CD4-positive, alpha-beta T cell treated with Interleukin-10 for 1 hour (primary cell): ENCODE measurements around the gene MRPS7.
A peak's percentile ranks its signal among the peaks of the same experiment; 100 is the strongest.
"Not testable (repeated sequence)": the region's sequence is repeated elsewhere in the genome, so short reads cannot be mapped to it uniquely, and the experiment has no call there.

Experiments
- DNase-seq: peaks from one replicate; pipeline ENCODE4 v3.0.0-alpha.2; 2020

The MRPS7 gene

DNA sequence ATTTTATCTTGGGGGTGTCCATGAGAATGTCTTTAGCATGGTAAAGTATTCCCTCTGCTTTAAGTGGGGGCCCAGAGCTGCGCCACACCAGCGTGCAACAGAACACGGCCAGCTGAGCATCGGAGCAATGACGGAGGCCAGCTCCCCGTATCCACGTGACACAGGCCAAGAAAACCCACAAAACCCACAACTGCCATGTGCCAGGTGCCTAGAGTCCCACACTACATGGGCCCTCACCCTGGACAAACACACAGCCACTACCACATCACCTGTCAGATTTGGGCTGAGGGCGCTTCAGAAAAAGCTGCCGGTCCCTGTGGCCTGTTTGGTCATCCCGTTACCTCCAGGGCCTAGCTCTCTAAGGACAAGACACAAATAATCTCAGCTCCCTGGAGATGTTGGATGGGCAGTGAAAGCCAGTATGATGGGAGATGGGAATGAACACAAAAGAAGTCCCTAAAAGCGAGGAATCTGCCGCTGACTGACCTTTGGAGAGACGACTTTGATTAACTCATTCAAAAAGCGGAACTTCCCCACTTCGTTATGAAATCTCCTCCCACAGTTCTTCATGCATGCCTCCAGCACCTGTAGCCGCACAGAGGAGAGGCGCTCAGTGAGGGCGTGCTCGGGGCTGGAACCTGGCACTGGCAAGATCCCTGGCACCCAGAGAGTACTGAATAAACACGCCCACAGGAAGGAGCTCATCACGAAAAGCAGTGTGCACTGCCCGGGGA, 17.4 kb upstream of the MRPS7 start:
- peak; percentile 16 for DNase-seq

GRCh38 chr17:75245011-75245410, 16.7 kb upstream of the MRPS7 start:
- DNase-seq = no peak

- no peak for DNase-seq
These were observed 15.3 kb upstream of the MRPS7 start for GRCh38 chr17:75246404-75246803.

DNA sequence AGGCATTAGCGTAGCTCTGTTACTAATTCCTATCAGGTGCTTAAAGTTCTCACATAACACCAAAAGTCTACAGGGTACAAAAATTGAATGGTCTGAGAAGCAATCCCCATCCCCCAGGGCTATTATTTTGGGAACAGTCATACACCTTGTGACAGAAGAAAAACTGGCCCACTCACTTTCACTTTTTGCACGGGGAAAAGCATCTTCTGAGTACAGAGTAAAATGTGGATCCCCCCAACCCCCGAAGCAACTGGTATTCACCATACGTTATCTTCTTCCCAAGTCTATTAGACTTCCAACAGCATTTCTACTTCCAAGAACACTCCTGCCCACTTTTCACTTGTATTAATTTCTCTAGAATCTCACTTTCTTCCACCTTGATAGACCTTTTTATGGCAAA, 12.1 kb upstream of the MRPS7 start:
- DNase-seq = no peak

GRCh38 chr17:75250009-75250471, 11.6 kb upstream of the MRPS7 start:
- peak; percentile 58 for DNase-seq

DNA sequence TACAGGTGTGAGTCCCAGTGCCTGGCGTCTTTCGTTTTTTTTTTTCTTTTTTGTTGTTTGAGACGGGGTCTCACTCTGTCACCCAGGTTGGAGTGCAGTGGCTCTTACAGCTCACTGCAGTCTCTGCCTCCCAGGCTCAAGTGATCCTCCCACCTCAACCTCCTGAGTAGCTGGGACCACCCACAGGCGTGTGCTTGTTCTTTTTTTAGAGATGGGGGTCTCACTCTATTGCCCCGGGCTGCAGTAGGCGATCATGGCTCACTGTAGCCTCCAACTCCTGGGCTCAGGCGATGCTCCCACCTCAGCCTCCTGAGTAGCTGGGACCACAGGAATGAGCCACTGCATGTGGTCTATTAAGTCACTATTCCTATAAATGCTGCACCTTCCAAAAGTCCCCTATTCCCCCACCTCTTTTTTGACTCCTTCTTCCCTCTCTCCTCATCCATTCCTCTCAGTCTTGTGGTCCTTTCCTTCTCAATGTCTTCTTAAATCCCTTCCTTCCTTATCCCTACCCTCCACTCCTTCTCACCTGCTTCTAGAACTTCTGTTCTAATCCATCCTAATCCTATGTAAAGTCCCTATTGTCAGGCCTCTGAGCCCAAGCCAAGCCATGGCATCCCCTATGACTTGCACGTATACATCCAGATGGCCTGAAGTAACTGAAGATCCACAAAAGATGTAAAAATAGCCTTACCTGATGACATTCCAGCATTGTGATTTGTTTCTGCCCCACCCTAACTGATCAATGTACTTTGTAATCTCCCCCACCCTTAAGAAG, 9.5 kb upstream of the MRPS7 start:
- no peak for DNase-seq

DNA sequence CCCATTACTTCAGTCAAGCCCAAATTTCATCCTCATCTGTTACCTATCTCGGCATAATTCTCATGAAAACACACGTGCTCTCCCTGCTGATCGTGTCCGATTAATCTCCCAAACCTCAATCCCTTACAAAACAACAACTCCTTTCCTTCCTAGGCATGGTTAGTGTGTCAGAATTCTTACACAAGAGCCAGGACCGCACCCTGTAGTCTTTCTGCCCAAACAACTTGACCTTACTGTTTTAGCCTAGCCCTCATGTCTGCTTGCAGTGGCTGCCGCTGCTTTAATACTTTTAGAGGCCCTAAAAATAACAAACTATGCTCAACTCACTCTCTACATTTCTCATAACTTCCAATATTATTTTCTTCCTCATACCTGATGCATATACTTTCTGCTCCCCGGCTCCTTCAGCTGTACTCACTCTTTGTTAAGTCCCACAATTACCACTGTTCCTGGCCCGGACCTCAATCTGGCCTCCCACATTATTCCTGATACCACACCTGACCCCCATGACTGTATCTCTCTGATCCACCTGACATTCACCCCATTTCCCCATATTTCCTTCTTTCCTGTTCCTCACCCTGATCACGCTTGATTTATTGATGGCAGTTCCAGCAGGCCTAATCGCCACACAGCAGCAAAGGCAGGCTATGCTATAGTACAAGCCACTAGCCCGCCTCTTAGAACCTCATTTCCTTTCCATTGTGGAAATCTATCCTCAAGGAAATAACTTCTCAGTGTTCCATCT, 5.6 kb upstream of the MRPS7 start:
- not testable (repeated sequence) for DNase-seq

GRCh38 chr17:75257228-75257627, 4.5 kb upstream of the MRPS7 start:
- DNase-seq = not testable (repeated sequence)

GRCh38 chr17:75260641-75261335, 891 bp upstream of the MRPS7 start:
- peak; percentile 68 for DNase-seq

DNA sequence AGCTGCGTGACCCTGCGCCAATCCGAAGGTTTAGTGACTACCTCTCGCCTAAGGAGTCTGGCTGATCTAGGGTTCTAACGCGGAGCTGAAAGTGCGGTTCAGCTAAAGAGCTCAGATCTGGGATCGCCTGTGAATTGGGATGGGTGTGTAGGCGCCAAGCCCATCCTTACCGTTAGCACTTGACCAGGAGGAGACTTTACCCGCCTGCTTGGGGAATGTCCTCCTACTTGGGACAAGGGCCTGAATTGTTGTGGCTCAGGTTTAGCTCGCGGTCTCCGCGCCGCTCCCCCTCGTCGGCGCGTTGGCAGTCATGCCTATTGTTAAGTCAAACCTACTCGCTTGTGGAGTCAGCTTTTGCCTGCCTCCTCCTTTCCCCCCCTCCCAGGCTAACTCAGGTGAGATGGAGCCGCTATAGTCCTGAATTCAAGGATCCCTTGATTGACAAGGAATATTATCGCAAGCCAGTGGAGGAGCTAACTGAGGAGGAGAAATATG, 480 bp downstream of the MRPS7 start:
- no peak for DNase-seq

DNA sequence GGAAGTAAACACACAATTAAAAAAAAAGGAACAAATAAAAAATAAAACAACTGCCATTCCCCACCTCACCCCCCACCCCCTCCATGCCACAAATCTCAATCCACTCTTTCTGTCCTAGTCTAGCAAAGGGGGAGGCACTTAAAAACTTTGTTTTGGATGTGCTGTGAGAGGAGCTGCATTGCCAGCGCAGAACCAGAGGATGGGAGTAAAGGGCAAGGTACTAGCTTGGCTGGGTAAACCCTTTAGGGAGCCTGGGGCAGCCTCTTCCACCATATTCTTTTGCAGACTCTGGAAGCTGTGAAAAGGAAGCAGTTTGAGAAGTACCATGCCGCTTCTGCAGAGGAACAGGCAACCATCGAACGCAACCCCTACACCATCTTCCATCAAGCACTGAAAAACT, 1.4 kb downstream of the MRPS7 start:
- DNase-seq = no peak

DNA sequence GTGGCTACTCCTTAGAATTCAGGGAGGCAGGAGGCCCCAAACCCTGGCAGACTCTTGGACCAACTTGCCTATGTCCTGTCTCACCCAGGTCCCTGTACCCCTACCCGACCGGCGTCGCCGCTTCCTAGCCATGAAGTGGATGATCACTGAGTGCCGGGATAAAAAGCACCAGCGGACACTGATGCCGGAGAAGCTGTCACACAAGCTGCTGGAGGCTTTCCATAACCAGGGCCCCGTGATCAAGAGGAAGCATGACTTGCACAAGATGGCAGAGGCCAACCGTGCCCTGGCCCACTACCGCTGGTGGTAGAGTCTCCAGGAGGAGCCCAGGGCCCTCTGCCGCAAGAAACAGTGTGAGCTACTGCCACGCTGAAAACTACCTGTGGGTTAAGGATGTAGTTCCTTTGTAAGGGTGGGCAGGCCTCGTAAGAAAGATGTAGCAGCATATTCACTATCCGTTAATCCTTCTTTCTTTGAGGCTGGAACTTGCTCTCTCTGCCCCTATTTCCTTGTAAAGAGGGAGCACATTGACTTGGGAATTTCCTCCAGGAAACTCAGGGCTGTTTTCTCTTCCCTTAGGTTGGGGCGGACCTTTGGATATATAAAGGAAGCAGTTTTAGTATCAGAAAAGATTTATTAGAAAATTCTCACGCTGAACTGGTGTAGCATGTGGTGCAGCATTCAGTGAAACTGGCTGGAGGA, 4.1 kb downstream of the MRPS7 start:
- no peak for DNase-seq

DNA sequence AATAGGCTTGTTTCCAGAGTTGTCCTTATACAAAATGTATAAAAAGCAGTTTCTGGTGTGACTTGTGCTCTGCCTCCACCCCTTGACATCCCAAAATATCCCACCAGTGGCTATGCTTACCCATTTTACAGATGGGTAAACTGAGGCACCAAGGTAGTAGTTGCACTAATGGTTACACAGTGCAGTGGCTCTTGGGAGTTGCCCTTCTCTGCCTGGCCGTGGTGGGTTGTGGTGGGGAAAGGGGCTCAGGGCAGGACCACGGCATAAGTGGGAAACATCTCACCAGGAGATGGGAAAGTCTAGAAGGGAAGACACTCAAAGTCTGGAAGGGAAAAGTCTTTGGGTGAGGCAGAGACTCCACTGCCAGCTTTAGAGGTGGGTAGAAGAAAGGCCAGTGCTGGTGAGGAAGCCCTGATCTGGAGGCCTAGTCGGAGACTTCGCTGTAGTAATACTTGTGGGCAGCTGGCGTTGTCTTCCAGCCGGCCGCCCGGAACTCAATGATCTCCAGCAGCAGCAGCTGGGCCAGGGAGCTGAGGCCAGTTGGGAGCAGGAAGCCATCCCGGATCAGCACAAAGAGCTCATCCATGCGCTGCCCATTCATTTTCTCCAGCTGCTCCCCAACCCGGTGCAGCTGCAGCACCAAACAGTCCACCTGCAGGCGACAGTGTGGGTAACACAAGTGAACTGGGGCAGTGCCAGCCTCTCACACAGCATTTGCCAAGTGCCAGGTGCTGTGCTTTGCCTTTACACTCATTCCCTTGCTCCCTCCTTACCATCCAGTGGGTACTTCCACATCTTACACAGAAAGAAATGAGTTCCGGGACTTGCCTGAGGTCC, 4.9 kb downstream of the MRPS7 start:
- DNase-seq = no peak

- no peak for DNase-seq
These were observed 5.4 kb downstream of the MRPS7 start for GRCh38 chr17:75267153-75267410.

DNA sequence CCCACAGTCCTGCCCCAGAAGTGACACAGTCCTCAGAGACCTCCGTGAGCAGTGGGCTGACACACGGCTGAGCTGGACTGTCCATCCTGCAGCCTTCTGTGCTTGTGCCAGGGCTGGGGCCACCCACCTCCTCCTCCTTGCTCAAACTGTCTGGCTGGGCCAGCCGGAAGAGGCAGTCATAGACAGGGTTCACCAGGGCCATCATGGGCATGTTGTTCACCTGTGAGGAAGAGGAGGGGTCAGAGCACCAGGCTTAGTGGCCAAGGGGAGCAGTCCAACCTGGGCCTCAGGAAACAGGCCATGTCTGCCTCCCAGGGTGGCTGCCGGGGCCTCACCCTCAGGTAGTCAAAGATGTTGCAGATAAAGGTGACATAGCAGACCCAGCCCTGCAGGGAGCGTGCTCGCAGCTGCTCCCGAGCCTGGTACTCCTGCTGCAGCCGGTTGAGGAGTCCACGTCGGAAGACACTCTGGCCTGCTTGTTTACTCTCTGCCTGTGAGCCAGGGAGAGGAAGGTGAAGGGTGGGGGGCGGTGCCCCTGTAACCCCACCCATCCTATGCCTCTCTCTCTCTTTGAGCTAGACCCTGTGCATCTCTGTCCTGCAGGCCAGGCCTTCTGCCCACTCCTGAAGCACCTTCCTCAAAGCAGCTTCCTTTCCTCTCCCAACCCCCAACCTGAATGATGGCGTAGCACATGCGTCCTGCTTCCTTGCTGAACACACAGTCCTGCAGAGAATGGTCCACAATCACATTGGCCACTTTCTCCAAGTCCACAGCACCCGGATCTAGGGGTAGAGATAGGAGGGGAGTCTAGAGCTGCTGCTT, 5.9 kb downstream of the MRPS7 start:
- no peak for DNase-seq

DNA sequence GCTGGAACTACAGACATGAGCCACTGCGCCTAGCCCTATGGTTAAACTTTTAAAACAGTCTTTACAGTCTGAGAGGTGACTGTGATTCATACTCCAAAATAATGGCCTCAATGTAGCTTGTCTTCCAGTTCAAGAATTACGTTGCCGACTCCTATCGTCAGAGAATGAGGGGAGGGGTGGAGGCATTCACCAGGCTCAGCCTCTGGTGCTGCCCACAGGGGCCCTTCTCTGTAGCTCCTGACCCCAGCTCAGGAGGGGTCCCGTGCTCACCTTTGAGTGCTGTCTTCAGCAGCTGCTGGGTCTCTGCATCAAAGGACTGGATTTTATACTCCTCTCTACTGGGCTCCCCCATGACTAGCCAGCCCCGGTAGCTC, 8.2 kb downstream of the MRPS7 start:
- no peak for DNase-seq

- DNase-seq = peak; percentile 52
These were observed 8.7 kb downstream of the MRPS7 start for GRCh38 chr17:75270218-75270965.

DNA sequence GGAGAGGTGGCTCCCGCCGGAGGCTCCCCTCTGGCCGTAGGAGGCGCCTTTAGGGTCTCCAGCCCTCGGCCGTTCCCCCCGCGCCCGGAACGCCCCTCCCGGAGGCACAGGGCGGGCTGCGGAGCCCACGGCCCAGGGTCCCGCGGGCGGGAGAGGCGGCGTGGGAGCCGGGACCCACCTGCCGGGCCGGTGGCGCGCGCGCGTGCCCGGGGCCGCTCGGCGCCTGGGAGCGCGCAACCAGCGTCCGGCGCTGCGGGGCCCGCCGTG, 9.2 kb downstream of the MRPS7 start, which contains the start of gene MIF4GD:
Gene MIF4GD, minus strand, starts transcription at position 266 of the 267 bp plus-strand sequence. CDS start 1,036 bp downstream, outside the sequence.
- DNase-seq = no peak

GRCh38 chr17:75271233-75271954, 9.7 kb downstream of the MRPS7 start:
- DNase-seq = peak; percentile 90
